Gastrocnemius medialis (tissue), 4 donors: Measurements from ENCODE around the gene NCAPD2. TPM values are rescaled to one million over a fixed set of nuclear protein-coding genes. Genes with fewer than 3 reads are reported as not detected.

Source experiments
- ATAC-seq, 2 donors: fragments of 150-250 bp; one replicate each; pipeline ENCODE4 v1.9.1; 2016
- DNase-seq, 2 donors: peaks; one replicate each; pipeline ENCODE4 v3.0.0-alpha.2; 2019
- H3K27ac ChIP-seq, 4 donors: fragments of 200-600 bp; sonication (generic); 1 replicate in 1 of 4; 2 replicates in 3 of 4; pipeline ENCODE4 v1.5.1; 2016 to 2018; ENCODE audit warnings: mild to moderate bottlenecking in 2 of 4, moderate library complexity in 1 of 4
- H3K27me3 ChIP-seq, 3 donors: fragments of 200-600 bp; sonication (generic) in 2 of 3; 1 replicate in 1 of 3; 2 replicates in 2 of 3; pipeline versions ENCODE4 v1.5.1 to v1.6.0; 2016 to 2019; ENCODE audit warnings: mild to moderate bottlenecking in 1 of 3, moderate library complexity in 1 of 3
- H3K36me3 ChIP-seq, 2 donors: fragments of 200-600 bp; sonication (generic) in 1 of 2; one replicate each; pipeline ENCODE4 v1.5.1; 2017 to 2018
- H3K4me1 ChIP-seq, 2 donors: fragments of 200-600 bp; sonication (generic) in 1 of 2; one replicate each; pipeline ENCODE4 v1.5.1; 2016 to 2017; ENCODE audit warnings: mild to moderate bottlenecking in 2 of 2
- H3K4me3 ChIP-seq, 4 donors: fragments of 200-600 bp; sonication (generic) in 3 of 4; 1 replicate in 1 of 4; 2 replicates in 3 of 4; pipeline ENCODE4 v1.5.1; 2016 to 2019; ENCODE audit warnings: mild to moderate bottlenecking in 2 of 4
- H3K9me3 ChIP-seq, 3 donors: fragments of 200-600 bp; sonication (generic) in 2 of 3; 1 replicate in 1 of 3; 2 replicates in 2 of 3; pipeline ENCODE4 v1.5.1; 2016 to 2019
- CTCF ChIP-seq, 5 experiments: fragments of 450-650 bp in 3 of 5; fragments of 200-600 bp in 2 of 5; sonication (generic) in 2 of 5; IDR thresholded peaks in 4 of 5; conservative IDR thresholded peaks in 1 of 5; 1 replicate in 4 of 5; 2 replicates in 1 of 5; pipeline ENCODE4 v1.5.1; 2016 to 2019; ENCODE audit warnings: antibody characterized with exemption in 5 of 5, mild to moderate bottlenecking in 3 of 5, moderate library complexity in 3 of 5
- POLR2A ChIP-seq, 2 donors: fragments of 450-650 bp; IDR thresholded peaks; one replicate each; pipeline ENCODE4 v1.6.1; 2017; ENCODE audit warnings: antibody characterized with exemption in 2 of 2, mild to moderate bottlenecking in 2 of 2, moderate library complexity in 2 of 2
- in situ Hi-C, 4 donors: fragments of 200-750 bp; cut with MboI; loops; one replicate each; pipeline versions ENCODE4 v1.15.0 to v1.8.0; 2017; ENCODE audit warnings: low sequenced_read_pairs in 4 of 4
- intact Hi-C: fragments of 100-400 bp; cut with DNase I; formaldehyde crosslinking; loops from one replicate; pipeline ENCODE4 v1.15.1; 2023; ENCODE audit warnings: low total_unique reads
- total RNA-seq, 4 donors: library from RNA; depleted of rRNA; stranded (reverse); fragments of >200 nt; gene quantifications; one replicate each; pipeline versions ENCODE4 v1.1.0 to v1.2.3, GENCODE V29; 2016

The NCAPD2 gene
- total RNA-seq, 4 donors from 2014 or later = 12.3 to 250 (median 13.3) TPM

- intact Hi-C loops (no loop called here), in situ Hi-C loops (loop anchor here in 1 of 4 donors (25.0 kb wide), 1 partner anchor 120 kb away; the partner anchor contains the start of gene TNFRSF1A)
- Histone ChIP-seq H3K27me3 (no peaks in the 10 kb centered on the region), H3K27ac (no peak overlapping the region), H3K4me1 (peaks cover 17 to 20% of the 10 kb centered on the region in 2 donors), H3K36me3 (peaks cover 0 to 65% of the 10 kb centered on the region in 2 donors), H3K9me3 (no peaks in the 10 kb centered on the region), H3K4me3 (no peak overlapping the region)
- DNase-seq (no peak), ATAC-seq (no peak)
- TF ChIP-seq POLR2A (IDR thresholded peaks at IDR 0.05) (no peak), CTCF (IDR thresholded peaks at IDR 0.05 in 4 of 5, conservative IDR thresholded peaks at IDR 0.05 in 1 of 5) (no peak)
Measured at GRCh38 chr12:6457220-6457945, 36.5 kb upstream of the NCAPD2 start.

- Histone ChIP-seq H3K4me3 (no peak overlapping the region), H3K36me3 (peaks cover 0 to 75% of the 10 kb centered on the region in 2 donors), H3K9me3 (no peaks in the 10 kb centered on the region), H3K4me1 (peaks cover 8 to 14% of the 10 kb centered on the region in 2 donors), H3K27ac (no peak overlapping the region), H3K27me3 (no peaks in the 10 kb centered on the region)
- TF ChIP-seq POLR2A (IDR thresholded peaks at IDR 0.05) (no peak), CTCF (IDR thresholded peaks at IDR 0.05 in 4 of 5, conservative IDR thresholded peaks at IDR 0.05 in 1 of 5) (no peak)
- no peak for DNase-seq
- intact Hi-C loops (no loop called here), in situ Hi-C loops (loop anchor here in 1 of 4 donors (25.0 kb wide), 1 partner anchor 121 kb away; the partner anchor contains the start of gene TNFRSF1A)
- no peak for ATAC-seq
Measured at GRCh38 chr12:6458281-6459003, 35.5 kb upstream of the NCAPD2 start.

- intact Hi-C loops = no loop called here
- DNase-seq (no peak), ATAC-seq (no peak)
- Histone ChIP-seq H3K4me1 (peaks cover 8 to 14% of the 10 kb centered on the region in 2 donors), H3K4me3 (no peak overlapping the region), H3K27me3 (no peaks in the 10 kb centered on the region), H3K36me3 (peaks cover 0 to 80% of the 10 kb centered on the region in 2 donors), H3K27ac (no peak overlapping the region), H3K9me3 (no peaks in the 10 kb centered on the region)
- in situ Hi-C loops = loop anchor here in 1 of 4 donors (25.0 kb wide), 1 partner anchor 122 kb away; the partner anchor contains the start of gene TNFRSF1A
- TF ChIP-seq CTCF (IDR thresholded peaks at IDR 0.05 in 4 of 5, conservative IDR thresholded peaks at IDR 0.05 in 1 of 5) = no peak
Measured at GRCh38 chr12:6459004-6459337, 34.9 kb upstream of the NCAPD2 start.

- intact Hi-C loops = no loop called here
- in situ Hi-C loops = loop anchor here (5.0 to 25.0 kb wide), 4 partner anchors 39 to 136 kb away; partner anchors contain the start of gene TNFRSF1A (in 1 of the 4)
- no peaks in the 10 kb centered on the region for H3K27me3 ChIP-seq
- peak; percentile 90 to 91 for ATAC-seq
- H3K27ac ChIP-seq = peak overlapping the region; percentile 56 to 72 (median 64)
- peak in 1 of 2 donors; percentile 46 for DNase-seq
- H3K4me3 ChIP-seq = no peak overlapping the region
- H3K9me3 ChIP-seq = no peaks in the 10 kb centered on the region
- peaks cover 8 to 14% of the 10 kb centered on the region in 2 donors for H3K4me1 ChIP-seq
- H3K36me3 ChIP-seq = peaks cover 0 to 80% of the 10 kb centered on the region in 2 donors
- no peak for TF ChIP-seq POLR2A (IDR thresholded peaks at IDR 0.05)
- no peak for TF ChIP-seq CTCF (IDR thresholded peaks at IDR 0.05 in 4 of 5, conservative IDR thresholded peaks at IDR 0.05 in 1 of 5)
Measured at GRCh38 chr12:6460751-6461371, 33.0 kb upstream of the NCAPD2 start.
